Duodenal mucosa (tissue), 2 donors: ENCODE measurements around the gene NUP50.

Experiments
- H3K27ac ChIP-seq: one replicate; pipeline ENCODE4 v1.7.0; 2013; ENCODE audit warnings: low read depth, low read length
- H3K27me3 ChIP-seq, 2 donors: one replicate each; pipeline ENCODE4 v1.7.0; 2013; ENCODE audit warnings: low read length in 2 of 2, control low read depth in 1 of 2; ENCODE audit not compliant: insufficient read depth in 2 of 2, control insufficient read depth in 1 of 2
- H3K36me3 ChIP-seq, 2 donors: one replicate each; pipeline ENCODE4 v1.7.0; 2013; ENCODE audit warnings: low read length in 2 of 2, control low read depth in 1 of 2; ENCODE audit not compliant: insufficient read depth in 2 of 2, control insufficient read depth in 1 of 2
- H3K4me1 ChIP-seq, 2 donors: one replicate each; pipeline ENCODE4 v1.7.0; 2013; ENCODE audit warnings: low read length in 2 of 2, control low read depth in 1 of 2; ENCODE audit not compliant: insufficient read depth in 2 of 2, control insufficient read depth in 1 of 2
- H3K4me3 ChIP-seq, 2 donors: one replicate each; pipeline ENCODE4 v1.7.0; 2013; ENCODE audit warnings: low read length in 2 of 2, low read depth in 1 of 2
- H3K9ac ChIP-seq, 2 donors: one replicate each; pipeline ENCODE4 v1.7.0; 2013; ENCODE audit warnings: low read length in 2 of 2, low read depth in 1 of 2
- H3K9me3 ChIP-seq, 2 donors: one replicate each; pipeline ENCODE4 v1.7.0; 2013; ENCODE audit warnings: low read length in 2 of 2, control low read depth in 1 of 2; ENCODE audit not compliant: control insufficient read depth in 1 of 2

NUP50 gene

DNA sequence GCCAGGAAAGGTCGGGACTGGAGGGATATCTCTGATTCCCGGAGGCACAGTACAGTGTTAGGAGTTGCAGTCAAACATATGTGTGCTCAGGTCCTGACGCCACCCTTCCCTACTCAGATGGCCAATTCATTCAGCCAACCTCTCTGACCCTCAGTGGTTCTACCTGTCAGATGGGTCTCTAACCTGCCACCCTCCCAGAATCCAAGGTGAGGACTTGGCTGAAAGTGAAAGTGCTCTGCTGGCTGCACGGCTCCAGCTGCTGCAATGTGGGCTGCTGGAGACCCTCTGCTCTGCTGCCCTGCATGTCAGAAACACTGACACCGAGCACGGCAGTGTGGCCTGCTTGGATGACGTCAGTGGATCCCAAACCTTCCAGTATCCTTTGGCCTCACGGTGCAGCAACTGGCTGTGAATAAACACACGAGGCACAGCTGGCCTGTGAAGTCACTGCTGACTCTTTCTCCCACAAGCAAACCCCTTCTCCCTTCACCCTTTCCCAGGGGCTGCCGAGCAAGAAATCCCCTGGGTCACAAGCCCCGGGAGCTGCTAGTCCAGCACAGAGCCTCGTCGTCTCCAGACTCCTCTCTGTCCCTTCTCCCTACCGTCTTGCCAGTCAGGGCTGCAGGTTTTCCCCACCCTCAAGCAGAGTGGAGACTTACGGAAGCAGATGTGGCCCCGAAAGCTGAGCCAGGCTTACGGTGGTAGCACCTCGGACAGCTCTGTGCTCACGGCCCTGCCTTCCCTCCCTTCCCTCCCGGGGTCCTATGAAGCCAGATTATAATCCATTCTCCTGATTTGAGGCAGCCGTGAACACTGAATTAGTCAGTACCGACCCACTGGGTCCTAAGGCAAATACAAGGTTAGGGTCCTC, 52.6 kb downstream of the NUP50 start:
- Histone ChIP-seq H3K27me3 (no peaks in the 10 kb centered on the region), H3K27ac (no peak overlapping the region), H3K9ac (no peak overlapping the region), H3K4me3 (no peak overlapping the region), H3K36me3 (peaks cover 0 to 2% of the 10 kb centered on the region in 2 donors), H3K9me3 (no peaks in the 10 kb centered on the region), H3K4me1 (peaks cover 7 to 12% of the 10 kb centered on the region in 2 donors)

DNA sequence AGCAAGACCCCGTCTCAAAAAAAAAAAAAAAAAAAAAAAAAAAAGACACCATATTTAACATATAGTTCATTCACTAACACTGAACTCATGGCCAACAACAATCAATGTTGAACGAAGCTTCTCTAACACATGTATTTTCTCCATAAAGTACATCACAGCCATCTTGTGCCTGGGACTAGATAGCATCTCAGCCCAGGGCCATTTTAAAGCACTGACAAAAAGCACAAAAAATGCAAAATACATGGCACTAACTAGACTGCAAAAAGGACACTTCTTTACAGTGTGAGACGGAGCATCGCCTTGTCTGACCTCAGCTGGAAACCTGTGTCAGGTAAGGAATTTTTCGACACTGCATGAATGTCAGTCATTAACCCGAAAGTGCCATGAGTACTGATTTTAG, 53.6 kb downstream of the NUP50 start:
- Histone ChIP-seq H3K9me3 (no peaks in the 10 kb centered on the region), H3K9ac (no peak overlapping the region), H3K27ac (no peak overlapping the region), H3K4me3 (no peak overlapping the region), H3K27me3 (no peaks in the 10 kb centered on the region), H3K36me3 (no peaks in the 10 kb centered on the region), H3K4me1 (peaks cover 0 to 10% of the 10 kb centered on the region in 2 donors)

DNA sequence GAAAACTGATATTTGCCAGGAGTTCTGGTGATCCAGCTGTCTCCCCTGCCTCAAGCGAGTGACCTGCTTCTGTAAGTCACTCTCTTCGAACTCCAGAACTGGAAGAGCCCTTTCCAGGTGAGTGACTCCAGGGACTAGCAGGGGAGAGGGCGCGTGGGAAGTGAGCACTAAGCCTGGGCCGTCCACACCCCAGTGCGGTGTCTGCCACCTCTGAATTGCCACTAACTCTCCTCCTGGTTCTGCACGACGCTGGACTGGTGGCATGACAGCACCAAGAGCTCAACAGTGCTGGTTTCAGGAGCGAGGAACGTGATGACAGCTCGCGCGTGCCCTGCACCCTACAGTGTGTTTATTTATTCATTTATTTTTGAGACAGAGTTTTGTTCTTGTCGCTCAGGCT, 54.1 kb downstream of the NUP50 start:
- H3K27ac ChIP-seq, result no peak overlapping the region
- no peaks in the 10 kb centered on the region for H3K27me3 ChIP-seq
- no peaks in the 10 kb centered on the region for H3K36me3 ChIP-seq
- no peak overlapping the region for H3K4me3 ChIP-seq
- H3K9ac ChIP-seq, result no peak overlapping the region
- no peaks in the 10 kb centered on the region for H3K9me3 ChIP-seq
- H3K4me1 ChIP-seq, result peaks cover 0 to 10% of the 10 kb centered on the region in 2 donors

- H3K9ac ChIP-seq, result no peak overlapping the region
- H3K27me3 ChIP-seq, result no peaks in the 10 kb centered on the region
- H3K27ac ChIP-seq, result no peak overlapping the region
- no peaks in the 10 kb centered on the region for H3K36me3 ChIP-seq
- H3K4me1 ChIP-seq, result peaks cover 0 to 10% of the 10 kb centered on the region in 2 donors
- H3K4me3 ChIP-seq, result no peak overlapping the region
- no peaks in the 10 kb centered on the region for H3K9me3 ChIP-seq
Measured at GRCh38 chr22:45218976-45219375, 55.3 kb downstream of the NUP50 start.

- H3K4me1 ChIP-seq, result peaks cover 2 to 12% of the 10 kb centered on the region in 2 donors
- no peaks in the 10 kb centered on the region for H3K27me3 ChIP-seq
- H3K4me3 ChIP-seq, result no peak overlapping the region
- no peaks in the 10 kb centered on the region for H3K9me3 ChIP-seq
- H3K27ac ChIP-seq, result no peak overlapping the region
- H3K36me3 ChIP-seq, result no peaks in the 10 kb centered on the region
- H3K9ac ChIP-seq, result no peak overlapping the region
Measured at GRCh38 chr22:45221201-45221600, 57.5 kb downstream of the NUP50 start.

DNA sequence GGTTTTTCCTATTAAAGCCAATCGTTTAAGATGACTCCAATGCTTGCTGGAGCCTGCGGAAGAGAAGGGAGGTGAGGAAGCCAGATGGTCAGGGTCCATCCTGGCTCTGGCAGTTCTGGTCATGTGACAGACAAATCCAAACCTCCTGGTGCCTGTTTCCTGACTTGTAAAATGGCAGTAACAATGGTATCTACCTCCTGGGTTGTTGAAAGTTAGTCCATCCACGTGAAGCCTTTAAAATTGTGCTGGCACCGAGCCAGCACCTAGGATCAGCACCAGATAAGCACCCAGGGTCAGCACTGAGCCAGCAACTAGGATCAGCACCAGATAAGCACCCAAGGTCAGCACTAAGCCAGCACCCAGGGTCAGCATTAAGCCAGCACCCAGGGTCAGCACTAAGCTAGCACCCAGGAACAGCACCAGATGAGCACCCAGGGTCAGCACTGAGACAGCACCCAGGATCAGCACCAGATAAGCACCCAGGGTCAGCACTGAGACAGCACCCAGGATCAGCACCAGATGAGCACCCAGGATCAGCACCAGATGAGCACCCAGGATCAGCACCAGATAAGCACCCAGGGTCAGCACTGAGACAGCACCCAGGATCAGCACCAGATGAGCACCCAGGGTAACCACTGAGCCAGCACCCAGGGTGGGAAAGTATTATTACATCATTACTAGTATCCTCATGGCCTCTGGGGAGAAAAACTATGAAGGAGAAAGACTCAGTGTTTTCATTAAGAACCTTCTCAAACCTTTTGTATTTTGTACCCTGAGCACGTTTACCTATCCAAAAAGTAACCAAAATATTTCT, 59.8 kb downstream of the NUP50 start:
- H3K27ac ChIP-seq, result no peak overlapping the region
- H3K9me3 ChIP-seq, result no peaks in the 10 kb centered on the region
- H3K9ac ChIP-seq, result no peak overlapping the region
- no peak overlapping the region for H3K4me3 ChIP-seq
- H3K36me3 ChIP-seq, result no peaks in the 10 kb centered on the region
- H3K27me3 ChIP-seq, result no peaks in the 10 kb centered on the region
- H3K4me1 ChIP-seq, result peaks cover 14 to 23% of the 10 kb centered on the region in 2 donors

- H3K9ac ChIP-seq, result no peak overlapping the region
- H3K4me3 ChIP-seq, result no peak overlapping the region
- H3K4me1 ChIP-seq, result peaks cover 14 to 23% of the 10 kb centered on the region in 2 donors
- no peaks in the 10 kb centered on the region for H3K27me3 ChIP-seq
- no peaks in the 10 kb centered on the region for H3K9me3 ChIP-seq
- H3K27ac ChIP-seq, result no peak overlapping the region
- H3K36me3 ChIP-seq, result no peaks in the 10 kb centered on the region
Measured at GRCh38 chr22:45224331-45224730, 60.6 kb downstream of the NUP50 start.

- Histone ChIP-seq H3K9me3 (no peaks in the 10 kb centered on the region), H3K9ac (no peak overlapping the region), H3K4me3 (no peak overlapping the region), H3K36me3 (no peaks in the 10 kb centered on the region), H3K27ac (no peak overlapping the region), H3K27me3 (no peaks in the 10 kb centered on the region), H3K4me1 (peaks cover 14 to 23% of the 10 kb centered on the region in 2 donors)
Measured at GRCh38 chr22:45224988-45225731, 61.4 kb downstream of the NUP50 start.

- H3K9me3 ChIP-seq, result no peaks in the 10 kb centered on the region
- H3K9ac ChIP-seq, result no peak overlapping the region
- H3K36me3 ChIP-seq, result no peaks in the 10 kb centered on the region
- no peak overlapping the region for H3K4me3 ChIP-seq
- no peaks in the 10 kb centered on the region for H3K27me3 ChIP-seq
- peaks cover 14 to 23% of the 10 kb centered on the region in 2 donors for H3K4me1 ChIP-seq
- no peak overlapping the region for H3K27ac ChIP-seq
Measured at GRCh38 chr22:45225732-45226502, 62.2 kb downstream of the NUP50 start.
